Measurements from ENCODE around the gene PBX2. TPM values are rescaled to one million over a fixed set of nuclear protein-coding genes. Genes with fewer than 3 reads are reported as not detected.

PBX2 gene
- total RNA-seq, 1 experiment from 2014 or later = 84.0 TPM

DNA sequence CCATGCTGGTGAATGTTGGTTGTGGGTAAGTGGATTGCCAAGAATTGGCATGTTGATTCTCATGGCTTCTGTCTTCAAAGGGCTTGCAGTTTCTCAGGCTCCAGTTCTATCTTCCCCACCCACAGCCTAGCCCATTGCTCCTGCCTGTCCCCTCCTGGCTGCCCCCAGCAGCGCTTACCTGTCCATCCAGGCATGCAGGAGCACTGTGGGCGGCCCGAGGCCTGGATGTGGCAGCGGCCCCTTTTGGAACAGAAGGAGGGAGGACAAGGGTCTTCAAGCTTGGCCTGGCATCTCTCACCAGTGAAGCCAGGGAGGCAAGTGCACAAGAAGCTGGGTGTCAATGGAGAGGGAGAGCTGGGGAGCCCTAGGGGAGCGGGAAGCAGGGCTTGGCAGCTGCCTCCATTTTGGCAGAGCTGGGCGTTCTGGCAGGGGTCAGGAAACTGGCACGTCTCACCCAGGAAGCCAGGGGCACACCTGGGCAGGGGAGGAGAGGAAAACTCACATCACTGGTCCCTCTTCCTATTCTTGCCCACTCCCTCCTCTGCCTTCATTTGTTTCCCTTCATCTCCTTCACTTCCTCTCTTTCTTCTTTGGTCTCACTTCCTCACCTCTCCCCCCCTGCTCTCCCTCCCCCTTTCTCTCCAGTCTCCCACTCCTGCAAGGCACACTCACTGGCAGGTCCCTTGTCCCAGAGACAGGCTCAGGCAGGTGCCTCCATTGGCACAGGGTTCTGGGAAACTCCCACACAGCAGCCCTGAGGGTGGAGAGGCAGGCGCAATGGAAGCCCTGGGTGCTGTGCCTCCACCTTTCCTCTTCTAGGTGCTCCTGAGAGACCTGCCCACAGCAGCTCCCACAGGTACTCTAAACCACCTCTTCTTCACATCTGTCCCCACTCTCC lies 32.6 kb upstream of the PBX2 start:
- CTCF ChIA-PET = no interaction called here
- H3K27me3 ChIP-seq (replicated peaks; ENCODE audit: insufficient read depth, low read depth, low read length, poor library complexity) = no peaks in the 10 kb centered on the region
- no peaks in the 10 kb centered on the region for H3K36me3 ChIP-seq (ENCODE audit: insufficient read depth, low read length, poor library complexity, severe bottlenecking)
- intact Hi-C loops (cut with micrococcal nuclease; ENCODE audit: unreplicated experiment) = no loop called here
- DNase-seq (ENCODE audit: low spot score) = no peak
- POLR2A ChIA-PET (ENCODE audit: low non-redundant PET) = no interaction called here
- H3K4me3 ChIP-seq (ENCODE audit: low read depth, low read length, poor library complexity, severe bottlenecking) = no peak overlapping the region
- no peaks in the 10 kb centered on the region for H3K4me1 ChIP-seq (ENCODE audit: insufficient read depth, low read length, poor library complexity, severe bottlenecking)
- no TSS peak for BruUV-seq (replicated peaks)
- no peak overlapping the region for H3K27ac ChIP-seq (ENCODE audit: low read depth, low read length, poor library complexity, severe bottlenecking)
- H3K9me3 ChIP-seq (ENCODE audit: low read depth, low read length, poor library complexity, severe bottlenecking) = no peaks in the 10 kb centered on the region
- TF ChIP-seq, protein P1, sequence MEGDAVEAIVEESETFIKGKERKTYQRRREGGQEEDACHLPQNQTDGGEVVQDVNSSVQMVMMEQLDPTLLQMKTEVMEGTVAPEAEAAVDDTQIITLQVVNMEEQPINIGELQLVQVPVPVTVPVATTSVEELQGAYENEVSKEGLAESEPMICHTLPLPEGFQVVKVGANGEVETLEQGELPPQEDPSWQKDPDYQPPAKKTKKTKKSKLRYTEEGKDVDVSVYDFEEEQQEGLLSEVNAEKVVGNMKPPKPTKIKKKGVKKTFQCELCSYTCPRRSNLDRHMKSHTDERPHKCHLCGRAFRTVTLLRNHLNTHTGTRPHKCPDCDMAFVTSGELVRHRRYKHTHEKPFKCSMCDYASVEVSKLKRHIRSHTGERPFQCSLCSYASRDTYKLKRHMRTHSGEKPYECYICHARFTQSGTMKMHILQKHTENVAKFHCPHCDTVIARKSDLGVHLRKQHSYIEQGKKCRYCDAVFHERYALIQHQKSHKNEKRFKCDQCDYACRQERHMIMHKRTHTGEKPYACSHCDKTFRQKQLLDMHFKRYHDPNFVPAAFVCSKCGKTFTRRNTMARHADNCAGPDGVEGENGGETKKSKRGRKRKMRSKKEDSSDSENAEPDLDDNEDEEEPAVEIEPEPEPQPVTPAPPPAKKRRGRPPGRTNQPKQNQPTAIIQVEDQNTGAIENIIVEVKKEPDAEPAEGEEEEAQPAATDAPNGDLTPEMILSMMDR (conservative IDR thresholded peaks at IDR 0.05; ENCODE audit: low read depth, low read length) = no peak
- TF ChIP-seq EZH2 (IDR thresholded peaks at IDR 0.05; ENCODE audit: borderline replicate concordance, low read depth, low read length, poor library complexity, severe bottlenecking) = no peak

DNA sequence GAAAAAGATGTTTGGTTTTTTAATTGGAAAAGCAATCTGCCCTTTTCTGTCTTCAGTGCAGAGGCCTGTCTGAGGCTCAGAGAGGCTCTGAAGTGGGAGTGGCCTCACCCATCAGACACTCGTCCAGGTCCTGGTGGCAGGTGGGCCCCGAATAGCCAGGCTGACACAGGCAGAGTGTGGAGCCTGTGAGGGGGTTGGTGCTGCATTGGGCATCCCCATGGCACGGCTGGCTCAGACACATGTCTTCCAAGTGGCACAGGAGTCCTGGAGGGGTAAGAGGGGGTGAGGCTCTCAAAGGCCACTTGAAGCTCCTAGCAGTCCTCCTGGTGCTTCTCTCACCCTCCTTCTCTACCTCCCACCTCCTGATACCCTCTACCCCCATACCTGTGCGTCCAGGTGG lies 30.0 kb upstream of the PBX2 start:
- POLR2A ChIA-PET (ENCODE audit: low non-redundant PET) = no interaction called here
- DNase-seq (ENCODE audit: low spot score) = no peak
- no peaks in the 10 kb centered on the region for H3K36me3 ChIP-seq (ENCODE audit: insufficient read depth, low read length, poor library complexity, severe bottlenecking)
- intact Hi-C loops (cut with micrococcal nuclease; ENCODE audit: unreplicated experiment) = no loop called here
- no TSS peak for BruUV-seq (replicated peaks)
- no peaks in the 10 kb centered on the region for H3K27me3 ChIP-seq (replicated peaks; ENCODE audit: insufficient read depth, low read depth, low read length, poor library complexity)
- H3K4me1 ChIP-seq (ENCODE audit: insufficient read depth, low read length, poor library complexity, severe bottlenecking) = no peaks in the 10 kb centered on the region
- CTCF ChIA-PET = interaction anchor here (0.6 kb wide), 1 partner anchor 621 kb away, joined by 5 read pairs; no protein-coding TSS in a partner anchor
- H3K4me3 ChIP-seq (ENCODE audit: low read depth, low read length, poor library complexity, severe bottlenecking) = no peak overlapping the region
- TF ChIP-seq, protein P1 (conservative IDR thresholded peaks at IDR 0.05; ENCODE audit: low read depth, low read length) = no peak
- no peak for TF ChIP-seq EZH2 (IDR thresholded peaks at IDR 0.05; ENCODE audit: borderline replicate concordance, low read depth, low read length, poor library complexity, severe bottlenecking)
- H3K9me3 ChIP-seq (ENCODE audit: low read depth, low read length, poor library complexity, severe bottlenecking) = no peaks in the 10 kb centered on the region
- H3K27ac ChIP-seq (ENCODE audit: low read depth, low read length, poor library complexity, severe bottlenecking) = no peak overlapping the region

DNA sequence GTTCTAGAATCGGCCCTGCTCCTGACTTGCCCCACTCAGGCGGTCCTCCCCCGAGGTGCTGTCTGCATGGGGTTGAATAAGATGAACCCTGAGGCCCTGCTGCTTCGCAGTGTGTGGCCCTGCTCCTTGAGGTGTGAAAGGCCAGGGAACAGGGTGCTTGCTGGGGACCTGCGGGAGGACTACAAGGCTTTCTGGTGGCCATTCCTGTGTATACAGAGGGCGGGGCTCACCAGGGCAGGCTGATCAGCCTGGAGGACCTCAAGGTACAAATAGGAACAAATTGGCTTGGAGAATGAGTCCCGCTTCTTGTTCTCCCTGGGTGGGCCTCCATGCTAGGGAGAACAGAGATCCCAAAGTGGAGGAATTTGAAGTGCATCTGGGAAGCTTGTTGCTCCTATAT lies 28.2 kb upstream of the PBX2 start:
- no peaks in the 10 kb centered on the region for H3K9me3 ChIP-seq (ENCODE audit: low read depth, low read length, poor library complexity, severe bottlenecking)
- intact Hi-C loops (cut with micrococcal nuclease; ENCODE audit: unreplicated experiment) = no loop called here
- no peak overlapping the region for H3K27ac ChIP-seq (ENCODE audit: low read depth, low read length, poor library complexity, severe bottlenecking)
- no peaks in the 10 kb centered on the region for H3K36me3 ChIP-seq (ENCODE audit: insufficient read depth, low read length, poor library complexity, severe bottlenecking)
- POLR2A ChIA-PET (ENCODE audit: low non-redundant PET) = no interaction called here
- no peak for DNase-seq (ENCODE audit: low spot score)
- no peaks in the 10 kb centered on the region for H3K4me1 ChIP-seq (ENCODE audit: insufficient read depth, low read length, poor library complexity, severe bottlenecking)
- H3K27me3 ChIP-seq (replicated peaks; ENCODE audit: insufficient read depth, low read depth, low read length, poor library complexity) = no peaks in the 10 kb centered on the region
- CTCF ChIA-PET = no interaction called here
- H3K4me3 ChIP-seq (ENCODE audit: low read depth, low read length, poor library complexity, severe bottlenecking) = no peak overlapping the region
- BruUV-seq (replicated peaks) = no TSS peak
- TF ChIP-seq EZH2 (IDR thresholded peaks at IDR 0.05; ENCODE audit: borderline replicate concordance, low read depth, low read length, poor library complexity, severe bottlenecking) = no peak
- TF ChIP-seq, protein P1 (conservative IDR thresholded peaks at IDR 0.05; ENCODE audit: low read depth, low read length) = no peak

All from A673 (cell line).